H1 (cell line): ENCODE data around the gene PDE2A. TPM values are rescaled to one million over a fixed set of nuclear protein-coding genes. Genes with fewer than 3 reads are reported as not detected.
A peak's percentile ranks its signal among the peaks of the same experiment; 100 is the strongest.

Experiments used
- CTCF ChIA-PET: fragments of 300-600 bp; sonication (Branson Sonifier 250); formaldehyde crosslinking; loops from one replicate; lab custom pipeline; 2021; ENCODE audit not compliant: partially characterized antibody; lab: Charles Lee
- POLR2A ChIA-PET: fragments of 300-600 bp; sonication (Branson Sonifier 250); formaldehyde crosslinking; loops from one replicate; lab custom pipeline; 2021; ENCODE audit warnings: inconsistent platforms; ENCODE audit not compliant: partially characterized antibody; lab: Charles Lee
- DNase-seq, 2 experiments: peaks; one replicate each; pipeline versions ENCODE4 v3.0.0 to v3.0.0-alpha.2; 2010 to 2022; ENCODE audit warnings: low spot score in 2 of 2, low read depth in 1 of 2, mixed read lengths in 1 of 2
- FAIRE-seq: peaks from 2 replicates; lab custom pipeline; 2011; peaks lifted over from hg19 to GRCh38; lab: Jason Lieb, UNC
- H2AFZ ChIP-seq: 2 replicates; pipeline ENCODE4 v1.8.1; 2012; ENCODE audit warnings: low read length, inconsistent platforms
- H2AK5ac ChIP-seq: 2 replicates; pipeline ENCODE4 v1.6.1; 2013; ENCODE audit warnings: low read depth, low read length
- H2BK120ac ChIP-seq: replicated peaks from 2 replicates; pipeline ENCODE3; 2013; ENCODE audit warnings: low read depth, low read length, inconsistent platforms
- H2BK12ac ChIP-seq: 2 replicates; pipeline ENCODE4 v1.6.1; 2013; ENCODE audit warnings: low read depth, low read length
- H2BK15ac ChIP-seq: 2 replicates; pipeline ENCODE4 v1.6.1; 2013; ENCODE audit warnings: low read length
- H2BK20ac ChIP-seq: 2 replicates; pipeline ENCODE4 v1.6.1; 2013; ENCODE audit warnings: low read length
- H2BK5ac ChIP-seq: 2 replicates; pipeline ENCODE4 v1.6.1; 2013; ENCODE audit warnings: low read depth, low read length
- H3K14ac ChIP-seq: 2 replicates; pipeline ENCODE4 v1.6.1; 2013; ENCODE audit warnings: inconsistent platforms; ENCODE audit not compliant: insufficient read length
- H3K18ac ChIP-seq: 2 replicates; pipeline ENCODE4 v1.6.1; 2013; ENCODE audit warnings: low read length; ENCODE audit errors: extremely low read depth
- H3K23ac ChIP-seq: 2 replicates; pipeline ENCODE4 v1.6.1; 2013; ENCODE audit warnings: inconsistent platforms; ENCODE audit not compliant: insufficient read length
- H3K23me2 ChIP-seq: 2 replicates; pipeline ENCODE4 v1.6.1; 2013; ENCODE audit warnings: low read depth, low read length
- H3K27ac ChIP-seq: 2 replicates; pipeline ENCODE4 v1.6.1; 2011; ENCODE audit warnings: low read depth, low read length, inconsistent platforms
- H3K27me3 ChIP-seq, 4 experiments: replicated peaks in 1 of 4; 1 replicate in 1 of 4; 2 replicates in 3 of 4; pipeline versions ENCODE4 v1.6.1 to v1.8.1; 2011 to 2013; ENCODE audit warnings: low read length in 3 of 4, mild to moderate bottlenecking in 3 of 4, inconsistent platforms in 2 of 4, mixed read lengths in 2 of 4, moderate library complexity in 1 of 4; ENCODE audit not compliant: control insufficient read depth in 3 of 4, insufficient read depth in 3 of 4; ENCODE audit errors: extremely low read depth in 1 of 4
- H3K36me3 ChIP-seq, 4 experiments: 2 replicates each; pipeline versions ENCODE4 v1.6.1 to v1.8.1; 2011 to 2013; ENCODE audit warnings: mild to moderate bottlenecking in 4 of 4, low read length in 3 of 4, moderate library complexity in 2 of 4, control low read depth in 1 of 4, inconsistent platforms in 1 of 4; ENCODE audit not compliant: insufficient read depth in 4 of 4, control insufficient read depth in 2 of 4
- H3K4ac ChIP-seq: replicated peaks from 2 replicates; pipeline ENCODE3; 2013; ENCODE audit warnings: low read length, low read depth, mixed read lengths, inconsistent platforms; ENCODE audit not compliant: insufficient read length
- H3K4me1 ChIP-seq, 4 experiments: replicated peaks in 1 of 4; 1 replicate in 1 of 4; 2 replicates in 3 of 4; pipeline versions ENCODE4 v1.6.1 to v1.8.1; 2011 to 2013; ENCODE audit warnings: low read length in 3 of 4, inconsistent platforms in 2 of 4, mixed read lengths in 1 of 4; ENCODE audit not compliant: insufficient read depth in 4 of 4, control insufficient read depth in 3 of 4
- H3K4me2 ChIP-seq, 2 experiments: 2 replicates each; pipeline versions ENCODE4 v1.6.1 to v1.8.1; 2011 to 2013; ENCODE audit warnings: low read depth in 2 of 2, low read length in 2 of 2, control low read depth in 1 of 2, inconsistent platforms in 1 of 2, mild to moderate bottlenecking in 1 of 2; ENCODE audit not compliant: insufficient read depth in 1 of 2
- H3K4me3 ChIP-seq, 4 experiments: fragments of 200-600, 300-600 bp in 1 of 4; sonication (generic), shearing (Covaris generic), sonication (Bioruptor Twin) in 1 of 4; 2 replicates each; pipeline versions ENCODE4 v1.5.1 to v1.8.1; 2011 to 2016; ENCODE audit warnings: low read length in 4 of 4, low read depth in 3 of 4, control low read depth in 2 of 4, inconsistent platforms in 2 of 4, mild to moderate bottlenecking in 2 of 4, mixed read lengths in 1 of 4, moderate library complexity in 1 of 4; ENCODE audit not compliant: insufficient read depth in 2 of 4; ENCODE audit errors: extremely low read depth in 1 of 4
- H3K56ac ChIP-seq: replicated peaks from 2 replicates; pipeline ENCODE3; 2013; ENCODE audit warnings: low read depth, mild to moderate bottlenecking, mixed read lengths, low read length, inconsistent platforms; ENCODE audit not compliant: insufficient read length
- H3K79me1 ChIP-seq: 2 replicates; pipeline ENCODE4 v1.6.1; 2013; ENCODE audit warnings: low read depth, low read length, control low read depth
- H3K79me2 ChIP-seq, 2 experiments: 2 replicates each; pipeline versions ENCODE4 v1.6.1 to v1.8.1; 2012 to 2013; ENCODE audit warnings: low read length in 2 of 2, mild to moderate bottlenecking in 2 of 2, inconsistent platforms in 1 of 2; ENCODE audit not compliant: insufficient read depth in 2 of 2, control insufficient read depth in 1 of 2
- H3K9ac ChIP-seq, 4 experiments: replicated peaks in 1 of 4; 1 replicate in 1 of 4; 2 replicates in 3 of 4; pipeline versions ENCODE4 v1.6.1 to v1.8.1; 2011 to 2013; ENCODE audit warnings: low read depth in 3 of 4, low read length in 3 of 4, control low read depth in 2 of 4, mild to moderate bottlenecking in 2 of 4, moderate library complexity in 2 of 4, inconsistent platforms in 1 of 4; ENCODE audit errors: extremely low read depth in 1 of 4
- H3K9me3 ChIP-seq, 2 experiments: 2 replicates each; pipeline versions ENCODE4 v1.6.1 to v1.8.1; 2012 to 2013; ENCODE audit warnings: mild to moderate bottlenecking in 2 of 2, moderate library complexity in 2 of 2, control low read depth in 1 of 2, inconsistent platforms in 1 of 2, low read depth in 1 of 2, low read length in 1 of 2, mixed read lengths in 1 of 2; ENCODE audit not compliant: insufficient read depth in 2 of 2
- H4K20me1 ChIP-seq, 2 experiments: replicated peaks in 1 of 2; 2 replicates each; pipeline versions ENCODE3 to v1.8.1; 2011 to 2013; ENCODE audit warnings: inconsistent platforms in 2 of 2, low read length in 2 of 2, mild to moderate bottlenecking in 1 of 2; ENCODE audit not compliant: insufficient read depth in 2 of 2, control insufficient read depth in 1 of 2
- H4K5ac ChIP-seq: 2 replicates; pipeline ENCODE4 v1.6.1; 2013; ENCODE audit warnings: low read length, low read depth, mixed read lengths, inconsistent platforms; ENCODE audit not compliant: insufficient read length
- H4K8ac ChIP-seq: 2 replicates; pipeline ENCODE4 v1.8.0; 2013; ENCODE audit warnings: mild to moderate bottlenecking, moderate library complexity, low read length, inconsistent platforms; ENCODE audit not compliant: insufficient read depth; ENCODE audit errors: extremely low read depth
- H4K91ac ChIP-seq: replicated peaks from 2 replicates; pipeline ENCODE3; 2013; ENCODE audit warnings: low read length, mixed read lengths, inconsistent platforms; ENCODE audit not compliant: insufficient read length
- BCL11A ChIP-seq, 2 experiments: IDR thresholded peaks; one replicate each; pipeline ENCODE4 v1.6.1; 2011; ENCODE audit warnings: low read depth in 2 of 2, low read length in 2 of 2, mild to moderate bottlenecking in 2 of 2
- CBX5 ChIP-seq: fragments of 300-800, 300-1000 bp; sonication (generic); IDR thresholded peaks from 2 replicates; pipeline ENCODE4 v1.7.1; 2016; ENCODE audit warnings: antibody characterized with exemption, low read length, low read depth
- CBX8 ChIP-seq: fragments of 300-800, 300-1000 bp; sonication (generic); IDR thresholded peaks from 2 replicates; pipeline ENCODE4 v1.7.1; 2016; ENCODE audit warnings: low read depth, low read length, borderline replicate concordance
- CREB1 ChIP-seq: IDR thresholded peaks from 2 replicates; pipeline ENCODE4 v1.6.1; 2012; ENCODE audit warnings: inconsistent platforms
- CTBP2 ChIP-seq: IDR thresholded peaks from 2 replicates; pipeline ENCODE4 v1.7.0; 2011; ENCODE audit warnings: borderline replicate concordance, mild to moderate bottlenecking, moderate library complexity, mixed read lengths, low read length; ENCODE audit not compliant: insufficient read depth, insufficient read length
- EGR1 ChIP-seq: IDR thresholded peaks from 2 replicates; pipeline ENCODE4 v1.6.1; 2011; ENCODE audit warnings: low read depth, low read length, borderline replicate concordance
- KDM4A ChIP-seq: IDR thresholded peaks from one replicate; pipeline ENCODE4 v1.7.1; 2012; ENCODE audit warnings: low read depth, mild to moderate bottlenecking, moderate library complexity, low read length, inconsistent platforms; ENCODE audit not compliant: severe bottlenecking
- NANOG ChIP-seq: IDR thresholded peaks from 2 replicates; pipeline ENCODE4 v1.6.1; 2011; ENCODE audit warnings: low read length, low read depth, mild to moderate bottlenecking, inconsistent platforms; ENCODE audit not compliant: insufficient read depth, poor library complexity, severe bottlenecking
- SAP30 ChIP-seq: fragments of 300-600 bp; sonication (generic); IDR thresholded peaks from 2 replicates; pipeline ENCODE4 v1.7.1; 2012; ENCODE audit warnings: low read length, moderate library complexity, mild to moderate bottlenecking, inconsistent platforms; ENCODE audit not compliant: insufficient read depth, insufficient replicate concordance
- ZNF274 ChIP-seq: IDR thresholded peaks from 2 replicates; pipeline ENCODE4 v1.7.0; 2012; ENCODE audit warnings: low read length, borderline replicate concordance; ENCODE audit errors: extremely low read depth
- WGBS, 2 experiments: shearing (Covaris generic) in 1 of 2; methylation state at CpG; one replicate each; pipeline versions ENCODE4 v1.1.6 to v1.1.7; 2013 to 2015; ENCODE audit warnings: low lambda C conversion rate in 2 of 2, mixed read lengths in 2 of 2, inconsistent platforms in 1 of 2, low coverage in 1 of 2, missing lambda C conversion rate in 1 of 2; ENCODE audit not compliant: insufficient replicate concordance in 2 of 2, insufficient coverage in 1 of 2, insufficient read length in 1 of 2; ENCODE audit errors: extremely low coverage in 1 of 2, missing lambda C conversion rate in 1 of 2; 5-methylcytosine and 5-hydroxymethylcytosine counted together
- polyA plus RNA-seq, 7 experiments: library from polyadenylated mRNA; depleted of rRNA in 3 of 7; stranded (reverse) in 5 of 7; unstranded in 2 of 7; fragments of >200 nt in 5 of 7; fragments of 200-250 nt in 2 of 7; gene quantifications; 1 replicate in 5 of 7; 2 replicates in 1 of 7; 4 replicates in 1 of 7; pipeline versions ENCODE4 v1.2.1 to v1.2.3, GENCODE V29; 2011 to 2013; ENCODE audit warnings: missing spikeins in 2 of 7, mixed read lengths in 2 of 7
- total RNA-seq: library from RNA; stranded (reverse); fragmentation: NEBNext Ultra II Directional; extraction: Animal tissue kit (Norgen Biotek cat#: 25700); gene quantifications from 2 replicates; pipeline ENCODE4 v1.2.1, GENCODE V29; 2021

Gene PDE2A
- total and polyA plus RNA-seq, 2 of the 8 experiments (the other 6 are each of a cell fraction or from before 2014, with no cell fraction given), result 3.4 to 7.1 TPM

GRCh38 chr11:72718101-72718501, 43.9 kb upstream of the PDE2A start:
- no peaks in the 10 kb centered on the region for H3K36me3 ChIP-seq
- H2AFZ ChIP-seq, result no peak overlapping the region
- no peak for DNase-seq
- no peak overlapping the region for H2BK20ac ChIP-seq
- H2BK15ac ChIP-seq, result no peak overlapping the region
- H3K27ac ChIP-seq, result no peak overlapping the region
- POLR2A ChIA-PET, result no interaction called here
- peak overlapping the region; percentile 75; the same call in 1 of the 2 replicates for H4K8ac ChIP-seq
- CTCF ChIA-PET, result interaction anchor here (0.7 to 2.5 kb wide), 5 partner anchors 13 to 459 kb away, joined by 3 to 7 read pairs (median 4); partner anchors contain the start of gene STARD10
- H3K79me2 ChIP-seq, result peaks cover 0 to 23% of the 10 kb centered on the region in 2 experiments; a peak in 1 of 4 replicates
- H4K5ac ChIP-seq, result no peak overlapping the region
- peaks cover 6 to 19% of the 10 kb centered on the region in 2 experiments for H4K20me1 ChIP-seq
- H3K56ac ChIP-seq, result no peak overlapping the region
- no peak overlapping the region for H2AK5ac ChIP-seq
- no peak overlapping the region for H3K23ac ChIP-seq
- no peak overlapping the region for H2BK12ac ChIP-seq
- no peak overlapping the region for H3K14ac ChIP-seq
- H2BK120ac ChIP-seq, result no peak overlapping the region
- no peak overlapping the region for H3K4me2 ChIP-seq
- peaks cover 15% of the 10 kb centered on the region; the same call in 1 of the 2 replicates for H3K79me1 ChIP-seq
- H3K23me2 ChIP-seq, result no peaks in the 10 kb centered on the region
- H3K9ac ChIP-seq, result no peak overlapping the region
- H3K9me3 ChIP-seq, result no peaks in the 10 kb centered on the region
- WGBS, 2 experiments, result 79% methylated on average over 8 of the region's 9 CpGs; no CpG with 5 or more reads in 1 of the 2 experiments
- no peak overlapping the region for H2BK5ac ChIP-seq
- H3K4me1 ChIP-seq, result peaks cover 0 to 15% (median 7%) of the 10 kb centered on the region in 4 experiments; a peak in 6 of 7 replicates
- TF ChIP-seq ZNF274 (no peak), NANOG (no peak), EGR1 (no peak), BCL11A (IDR thresholded peaks at IDR 0.05; ENCODE audit: low read depth in 2 of 2, low read length in 2 of 2) (no peak), CREB1 (no peak), CBX8 (no peak), SAP30 (no peak), CTBP2 (no peak), CBX5 (no peak), KDM4A (no peak)
- no peaks in the 10 kb centered on the region for H3K27me3 ChIP-seq
- no peak overlapping the region for H3K18ac ChIP-seq
- no peak for FAIRE-seq
- H3K4ac ChIP-seq, result no peak overlapping the region
- no peak overlapping the region for H3K4me3 ChIP-seq
- H4K91ac ChIP-seq, result no peak overlapping the region
